Panc1 (cell line): ENCODE measurements around the gene C19orf47. TPM values are rescaled to one million over a fixed set of nuclear protein-coding genes. Genes with fewer than 3 reads are reported as not detected.

Experiments used
- ATAC-seq: fragments of 200-7000 bp; cut with Tn5 transposase; 2 replicates; pipeline ENCODE4 v1.9.1; 2020; ENCODE audit warnings: mild to moderate bottlenecking, moderate library complexity
- BruUV-seq: library from RNA; stranded (reverse); fragments of 400-500 nt; replicated peaks from 2 replicates; lab custom pipeline; 2021; lab: Mats Ljungman, UMichigan
- CTCF ChIA-PET: fragments of 300-600 bp; sonication (Branson Sonifier 250); formaldehyde crosslinking; loops from one replicate; lab custom pipeline; 2022; ENCODE audit warnings: antibody characterized with exemption; lab: Charles Lee
- POLR2A ChIA-PET: fragments of 300-600 bp; sonication (Branson Sonifier 250); formaldehyde crosslinking; loops from one replicate; lab custom pipeline; 2022; ENCODE audit warnings: antibody characterized with exemption; lab: Charles Lee
- DNase-seq: peaks from one replicate; pipeline ENCODE4 v3.0.0-alpha.2; 2010; ENCODE audit warnings: low read depth, low spot score
- H3K27ac ChIP-seq: 2 replicates; pipeline ENCODE4 v1.5.1; 2011; ENCODE audit warnings: mild to moderate bottlenecking, low read length, inconsistent platforms
- H3K27me3 ChIP-seq: fragments of 200-500 bp; sonication (Bioruptor generic); 2 replicates; pipeline ENCODE4 v1.6.0; 2014; ENCODE audit warnings: low read length, inconsistent platforms; ENCODE audit not compliant: control insufficient read depth, insufficient read depth
- H3K36me3 ChIP-seq: fragments of 200-500 bp; sonication (Bioruptor generic); 2 replicates; pipeline ENCODE4 v1.5.1; 2014; ENCODE audit warnings: inconsistent platforms, mild to moderate bottlenecking, low read length, moderate library complexity; ENCODE audit not compliant: control insufficient read depth, insufficient read depth
- H3K4me1 ChIP-seq: 2 replicates; pipeline ENCODE4 v1.5.1; 2011; ENCODE audit warnings: inconsistent platforms, mild to moderate bottlenecking, low read length, moderate library complexity; ENCODE audit not compliant: control insufficient read depth, insufficient read depth
- H3K4me3 ChIP-seq, 2 experiments: 2 replicates each; pipeline ENCODE4 v1.5.1; 2011 to 2012; ENCODE audit warnings: low read depth in 2 of 2, low read length in 2 of 2, mild to moderate bottlenecking in 2 of 2, inconsistent platforms in 1 of 2, moderate library complexity in 1 of 2
- H3K9me3 ChIP-seq: fragments of 200-500 bp; sonication (Bioruptor generic); 2 replicates; pipeline ENCODE4 v1.5.1; 2014; ENCODE audit warnings: low read depth, mild to moderate bottlenecking, inconsistent platforms, low read length, moderate library complexity; ENCODE audit not compliant: control insufficient read depth, insufficient read depth
- CTCF ChIP-seq: fragments of 450-650 bp; IDR thresholded peaks from 2 replicates; pipeline ENCODE4 v1.5.1; 2017; ENCODE audit warnings: mild to moderate bottlenecking
- POLR2AphosphoS5 ChIP-seq: IDR thresholded peaks from 2 replicates; pipeline ENCODE4 v1.6.1; 2012; ENCODE audit warnings: mild to moderate bottlenecking, low read depth, low read length, moderate library complexity
- SIN3A ChIP-seq: IDR thresholded peaks from 2 replicates; pipeline ENCODE4 v1.6.1; 2012; ENCODE audit warnings: low read depth, mild to moderate bottlenecking, low read length, moderate library complexity, borderline replicate concordance; ENCODE audit not compliant: insufficient read depth
- TCF7L2 ChIP-seq: IDR thresholded peaks from 2 replicates; pipeline ENCODE4 v1.6.1; 2011; ENCODE audit warnings: mild to moderate bottlenecking, low read depth, low read length, inconsistent platforms
- in situ Hi-C: cut with HindIII; loops from 2 replicates; pipeline ENCODE4 v1.10.0; 2016; ENCODE audit warnings: low sequenced_read_pairs, low pct_unique_long_range_greater_than_20kb
- intact Hi-C: fragments of 100-400 bp; cut with micrococcal nuclease; formaldehyde crosslinking; loops from one replicate; pipeline ENCODE4 v1.10.0; 2022; ENCODE audit not compliant: unreplicated experiment
- total RNA-seq: library from RNA; stranded (reverse); gene quantifications from one replicate; pipeline ENCODE4 v1.2.1, GENCODE V29; 2021; ENCODE audit not compliant: unreplicated experiment
- TF ChIP-seq, protein P1 (sequence below), 2 experiments: IDR thresholded peaks; 2 replicates each; pipeline ENCODE4 v1.6.1; 2011 to 2012; ENCODE audit warnings: low read depth in 2 of 2, control low read depth in 1 of 2, low read length in 1 of 2, mild to moderate bottlenecking in 1 of 2, moderate library complexity in 1 of 2; ENCODE audit not compliant: insufficient read depth in 1 of 2

Gene C19orf47
- total RNA-seq, 1 experiment from 2014 or later: 29.0 TPM

- no peaks in the 10 kb centered on the region for H3K9me3 ChIP-seq
- ATAC-seq: no peak
- H3K36me3 ChIP-seq: no peaks in the 10 kb centered on the region
- H3K27ac ChIP-seq: no peak overlapping the region
- H3K4me3 ChIP-seq: no peak overlapping the region
- CTCF ChIA-PET: interaction anchor here (0.6 kb wide), 1 partner anchor 206 kb away, joined by 4 read pairs; no protein-coding TSS in a partner anchor
- intact Hi-C loops: no loop called here
- in situ Hi-C loops: no loop called here
- no peaks in the 10 kb centered on the region for H3K4me1 ChIP-seq
- no peak for DNase-seq
- no TSS peak for BruUV-seq
- no peaks in the 10 kb centered on the region for H3K27me3 ChIP-seq
- TF ChIP-seq TCF7L2: no peak
- TF ChIP-seq POLR2AphosphoS5: no peak
- no peak for TF ChIP-seq CTCF
- no peak for TF ChIP-seq SIN3A
- TF ChIP-seq, protein P1, sequence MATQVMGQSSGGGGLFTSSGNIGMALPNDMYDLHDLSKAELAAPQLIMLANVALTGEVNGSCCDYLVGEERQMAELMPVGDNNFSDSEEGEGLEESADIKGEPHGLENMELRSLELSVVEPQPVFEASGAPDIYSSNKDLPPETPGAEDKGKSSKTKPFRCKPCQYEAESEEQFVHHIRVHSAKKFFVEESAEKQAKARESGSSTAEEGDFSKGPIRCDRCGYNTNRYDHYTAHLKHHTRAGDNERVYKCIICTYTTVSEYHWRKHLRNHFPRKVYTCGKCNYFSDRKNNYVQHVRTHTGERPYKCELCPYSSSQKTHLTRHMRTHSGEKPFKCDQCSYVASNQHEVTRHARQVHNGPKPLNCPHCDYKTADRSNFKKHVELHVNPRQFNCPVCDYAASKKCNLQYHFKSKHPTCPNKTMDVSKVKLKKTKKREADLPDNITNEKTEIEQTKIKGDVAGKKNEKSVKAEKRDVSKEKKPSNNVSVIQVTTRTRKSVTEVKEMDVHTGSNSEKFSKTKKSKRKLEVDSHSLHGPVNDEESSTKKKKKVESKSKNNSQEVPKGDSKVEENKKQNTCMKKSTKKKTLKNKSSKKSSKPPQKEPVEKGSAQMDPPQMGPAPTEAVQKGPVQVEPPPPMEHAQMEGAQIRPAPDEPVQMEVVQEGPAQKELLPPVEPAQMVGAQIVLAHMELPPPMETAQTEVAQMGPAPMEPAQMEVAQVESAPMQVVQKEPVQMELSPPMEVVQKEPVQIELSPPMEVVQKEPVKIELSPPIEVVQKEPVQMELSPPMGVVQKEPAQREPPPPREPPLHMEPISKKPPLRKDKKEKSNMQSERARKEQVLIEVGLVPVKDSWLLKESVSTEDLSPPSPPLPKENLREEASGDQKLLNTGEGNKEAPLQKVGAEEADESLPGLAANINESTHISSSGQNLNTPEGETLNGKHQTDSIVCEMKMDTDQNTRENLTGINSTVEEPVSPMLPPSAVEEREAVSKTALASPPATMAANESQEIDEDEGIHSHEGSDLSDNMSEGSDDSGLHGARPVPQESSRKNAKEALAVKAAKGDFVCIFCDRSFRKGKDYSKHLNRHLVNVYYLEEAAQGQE (IDR thresholded peaks at IDR 0.05; ENCODE audit: insufficient read depth in 1 of 2, low read depth in 2 of 2, low read length in 1 of 2): no peak
- POLR2A ChIA-PET: no interaction called here
Observed at GRCh38 chr19:40380199-40381037, 32.2 kb upstream of the C19orf47 start.

DNA sequence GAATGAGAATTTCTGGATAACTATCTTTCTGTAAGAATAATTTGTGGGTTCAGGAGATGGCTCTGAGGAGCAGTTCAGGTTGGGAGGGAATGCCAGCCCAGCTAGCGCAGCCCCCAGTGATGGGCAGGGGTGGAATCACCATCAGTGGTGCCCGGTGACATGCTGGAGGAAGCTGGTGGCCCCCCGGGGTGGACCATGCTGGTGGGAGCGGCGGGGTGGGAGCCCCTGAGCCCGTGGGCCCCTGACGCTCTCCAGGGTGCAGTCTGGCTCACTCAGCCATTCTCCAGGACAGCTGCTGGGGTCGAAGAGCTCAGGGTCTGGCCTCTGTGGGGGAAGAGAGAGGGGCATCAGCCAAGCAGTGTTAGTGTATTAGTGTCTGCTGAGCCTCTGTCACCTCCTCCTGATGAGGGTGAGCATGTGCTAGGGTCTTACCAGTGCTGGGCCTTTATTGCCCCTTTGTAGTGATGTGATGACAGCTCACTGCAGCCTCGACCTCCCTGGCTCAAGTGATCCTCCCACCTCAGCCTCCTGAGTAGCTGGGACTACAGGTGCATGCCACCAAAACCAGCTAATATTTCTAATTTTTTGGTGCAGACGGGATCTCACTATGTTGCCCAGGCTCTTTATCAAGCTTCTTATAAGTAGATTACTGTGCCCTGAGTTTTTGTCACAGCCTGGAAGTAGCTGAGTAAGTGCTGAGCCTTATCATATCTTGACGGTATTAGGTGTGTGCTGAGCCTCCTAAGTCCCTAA lies 31.4 kb upstream of the C19orf47 start:
- H3K27me3 ChIP-seq: no peaks in the 10 kb centered on the region
- intact Hi-C loops: no loop called here
- H3K9me3 ChIP-seq: no peaks in the 10 kb centered on the region
- H3K4me3 ChIP-seq: no peak overlapping the region
- DNase-seq: no peak
- POLR2A ChIA-PET: no interaction called here
- no peak overlapping the region for H3K27ac ChIP-seq
- TF ChIP-seq TCF7L2: no peak
- TF ChIP-seq SIN3A: no peak
- TF ChIP-seq, protein P1 (IDR thresholded peaks at IDR 0.05; ENCODE audit: insufficient read depth in 1 of 2, low read depth in 2 of 2, low read length in 1 of 2): no peak
- no peak for TF ChIP-seq CTCF
- TF ChIP-seq POLR2AphosphoS5: no peak
- no peak for ATAC-seq
- H3K4me1 ChIP-seq: no peaks in the 10 kb centered on the region
- no peaks in the 10 kb centered on the region for H3K36me3 ChIP-seq
- CTCF ChIA-PET: no interaction called here
- in situ Hi-C loops: no loop called here
- no TSS peak for BruUV-seq
